ENCODE measurements around the gene CDC42BPA.

DNA sequence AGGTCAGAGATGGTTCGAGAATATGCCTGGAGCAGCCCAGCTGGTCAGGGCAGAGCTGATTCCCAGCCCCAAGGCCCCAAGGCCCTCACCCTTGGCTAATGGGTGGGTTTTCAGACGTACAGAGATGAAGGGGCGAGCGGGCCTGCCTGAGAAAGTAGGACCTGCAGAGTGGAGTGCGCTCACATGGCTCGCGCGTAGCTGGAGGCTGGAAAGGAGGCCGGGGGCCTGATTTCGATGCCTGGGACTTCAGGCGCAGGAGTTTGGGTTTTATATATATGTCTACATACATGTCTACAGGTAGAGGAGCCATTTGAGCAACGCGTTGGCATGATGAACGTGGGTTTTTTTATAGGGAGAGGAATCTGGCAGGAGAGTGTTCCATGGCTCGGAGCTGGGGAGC, 369.3 kb downstream of the CDC42BPA start:
- TF ChIP-seq POLR2A (IDR thresholded peaks at IDR 0.05) (no peak), POLR2AphosphoS5 (IDR thresholded peaks at IDR 0.05) (no peak)
- TF ChIP-seq, protein P1, sequence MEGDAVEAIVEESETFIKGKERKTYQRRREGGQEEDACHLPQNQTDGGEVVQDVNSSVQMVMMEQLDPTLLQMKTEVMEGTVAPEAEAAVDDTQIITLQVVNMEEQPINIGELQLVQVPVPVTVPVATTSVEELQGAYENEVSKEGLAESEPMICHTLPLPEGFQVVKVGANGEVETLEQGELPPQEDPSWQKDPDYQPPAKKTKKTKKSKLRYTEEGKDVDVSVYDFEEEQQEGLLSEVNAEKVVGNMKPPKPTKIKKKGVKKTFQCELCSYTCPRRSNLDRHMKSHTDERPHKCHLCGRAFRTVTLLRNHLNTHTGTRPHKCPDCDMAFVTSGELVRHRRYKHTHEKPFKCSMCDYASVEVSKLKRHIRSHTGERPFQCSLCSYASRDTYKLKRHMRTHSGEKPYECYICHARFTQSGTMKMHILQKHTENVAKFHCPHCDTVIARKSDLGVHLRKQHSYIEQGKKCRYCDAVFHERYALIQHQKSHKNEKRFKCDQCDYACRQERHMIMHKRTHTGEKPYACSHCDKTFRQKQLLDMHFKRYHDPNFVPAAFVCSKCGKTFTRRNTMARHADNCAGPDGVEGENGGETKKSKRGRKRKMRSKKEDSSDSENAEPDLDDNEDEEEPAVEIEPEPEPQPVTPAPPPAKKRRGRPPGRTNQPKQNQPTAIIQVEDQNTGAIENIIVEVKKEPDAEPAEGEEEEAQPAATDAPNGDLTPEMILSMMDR (IDR thresholded peaks at IDR 0.05): no peak
